ENCODE measurements around the gene IL1RL1.
"Not testable (repeated sequence)": the region's sequence is repeated elsewhere in the genome, so short reads cannot be mapped to it uniquely, and the experiment has no call there.

IL1RL1 gene

DNA sequence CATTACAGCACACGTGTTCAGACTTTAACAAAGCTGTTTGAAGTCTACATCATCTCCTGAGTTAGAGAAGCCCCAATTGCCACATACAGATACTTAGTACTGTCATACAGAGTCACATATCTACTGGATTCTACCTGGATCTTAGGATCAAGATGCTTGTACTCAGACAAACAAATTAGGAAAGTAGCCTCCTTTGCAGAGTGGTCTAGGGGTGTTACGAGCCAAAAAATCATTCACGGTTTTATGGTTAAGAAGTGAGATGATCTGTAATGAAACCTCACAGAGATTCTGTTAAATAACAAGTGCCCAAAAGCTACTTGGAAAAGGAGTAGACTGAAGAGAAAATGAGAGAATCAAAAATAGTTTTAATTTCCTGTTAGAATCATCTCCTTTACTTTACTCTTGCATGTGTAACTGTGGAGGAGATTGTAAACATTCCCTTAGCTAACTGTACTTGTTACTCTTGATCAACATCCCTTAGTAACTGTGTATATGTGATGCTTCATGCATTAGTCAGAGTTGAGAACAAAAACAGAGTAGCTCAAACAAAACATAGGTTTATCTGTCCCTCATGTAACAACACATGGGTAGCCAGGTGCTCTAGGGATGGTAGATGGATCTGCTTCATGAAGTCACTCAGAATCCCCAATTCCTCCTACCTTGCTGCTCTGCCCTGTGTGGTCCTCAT lies 16.4 kb upstream of the IL1RL1 start:
- DNase-seq (ENCODE audit: low spot score), result no peak

GRCh38 chr2:102295566-102295965 lies 15.8 kb upstream of the IL1RL1 start:
- no peak for DNase-seq (ENCODE audit: low spot score)

- DNase-seq (ENCODE audit: low spot score), result no peak
Observed at GRCh38 chr2:102296449-102296848, 14.9 kb upstream of the IL1RL1 start.

- no peak for DNase-seq (ENCODE audit: low spot score)
Observed at GRCh38 chr2:102297891-102298290, 13.5 kb upstream of the IL1RL1 start.

DNA sequence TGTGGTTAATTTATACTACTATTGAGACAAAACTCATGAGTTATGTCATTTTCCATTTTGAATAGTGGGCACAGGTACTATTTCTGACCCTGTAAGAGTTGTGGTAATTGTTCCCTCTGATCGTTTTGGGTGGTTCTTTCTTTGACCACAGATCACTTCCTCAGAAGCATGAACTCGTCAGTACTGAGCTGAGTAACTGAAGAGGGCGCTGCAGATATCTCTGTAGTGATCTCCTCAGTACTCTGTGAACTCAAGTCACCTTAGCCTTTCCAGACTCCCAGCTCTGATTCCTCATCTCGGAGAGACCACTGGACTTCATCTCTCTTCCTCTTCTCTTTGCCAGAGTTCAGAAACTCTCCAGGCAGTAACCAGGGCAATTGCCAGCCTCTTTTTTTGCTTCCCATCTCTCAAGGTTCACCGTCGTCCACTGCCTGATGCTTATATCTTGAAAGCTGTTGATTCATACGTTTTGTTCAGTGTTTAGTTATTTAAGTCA lies 9.4 kb upstream of the IL1RL1 start:
- DNase-seq (ENCODE audit: low spot score), result no peak

GRCh38 chr2:102302458-102302857 lies 8.9 kb upstream of the IL1RL1 start:
- DNase-seq (ENCODE audit: low spot score), result no peak

GRCh38 chr2:102303589-102303988 lies 7.8 kb upstream of the IL1RL1 start:
- DNase-seq (ENCODE audit: low spot score), result no peak

GRCh38 chr2:102304268-102304667 lies 7.1 kb upstream of the IL1RL1 start:
- no peak for DNase-seq (ENCODE audit: low spot score)

DNA sequence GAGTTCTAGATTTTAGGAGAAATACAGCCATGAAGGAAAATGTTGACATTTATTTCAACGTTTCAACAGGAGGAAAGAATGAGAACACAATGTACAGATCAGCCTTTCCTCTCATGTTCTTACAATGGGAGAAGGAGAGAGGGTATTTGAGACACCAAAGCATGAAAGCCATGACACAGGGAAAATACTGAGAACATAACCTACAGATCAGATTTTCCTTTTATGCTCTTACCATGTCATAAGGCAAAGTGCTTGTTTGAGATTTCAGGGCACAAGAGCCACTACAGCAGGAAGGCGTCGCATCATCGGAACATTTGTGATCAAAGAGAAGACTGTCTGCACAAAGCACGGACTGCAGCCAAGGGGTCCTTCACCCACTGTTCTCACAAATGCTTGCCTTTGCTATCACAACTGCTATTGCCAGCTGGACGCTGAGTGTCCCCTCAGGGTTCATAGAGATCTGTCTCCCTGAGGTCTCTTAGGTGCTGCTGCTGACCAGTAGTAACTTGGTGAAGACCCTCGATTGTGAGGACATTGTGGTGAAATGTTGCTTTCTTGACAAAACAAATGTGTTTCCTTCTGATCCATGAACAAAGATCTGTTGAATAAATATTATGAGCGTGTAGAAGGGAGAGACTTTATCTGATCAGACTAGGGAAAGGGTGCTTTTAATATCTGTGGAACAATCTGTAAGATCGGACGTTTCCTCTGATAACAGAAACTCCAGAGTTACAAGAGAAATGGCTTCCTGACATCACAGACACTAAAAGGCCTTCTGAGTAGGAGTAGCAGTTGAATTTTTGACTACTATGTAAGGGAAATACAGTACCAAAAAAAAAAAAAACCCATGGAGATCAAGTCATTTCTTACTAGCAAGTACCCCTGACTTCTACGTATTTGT lies 6.4 kb upstream of the IL1RL1 start:
- no peak for DNase-seq (ENCODE audit: low spot score)

DNA sequence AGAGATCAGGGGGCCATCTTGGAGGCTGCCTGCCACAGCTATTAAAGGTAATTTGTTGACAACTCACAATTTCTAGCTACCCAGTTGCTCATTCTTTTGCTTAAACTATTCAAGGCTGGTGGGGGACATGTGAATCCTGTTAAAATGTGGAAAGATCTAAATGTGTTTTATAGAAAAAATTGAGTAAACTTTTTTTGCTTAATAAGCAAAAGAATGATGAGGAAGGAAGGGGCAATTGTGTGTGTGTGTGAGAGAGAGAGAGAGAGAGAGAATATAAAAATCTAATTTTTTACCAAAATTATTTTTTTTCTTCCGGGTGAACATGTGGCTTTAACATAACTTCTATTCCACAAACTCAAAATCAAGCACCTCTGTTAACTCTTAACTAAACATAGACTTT lies 5.2 kb upstream of the IL1RL1 start:
- DNase-seq (ENCODE audit: low spot score), result no peak

- DNase-seq (ENCODE audit: low spot score), result no peak
Observed at GRCh38 chr2:102313025-102313424, 1.7 kb downstream of the IL1RL1 start.

GRCh38 chr2:102313471-102313870 lies 2.1 kb downstream of the IL1RL1 start:
- DNase-seq (ENCODE audit: low spot score), result no peak

- DNase-seq (ENCODE audit: low spot score), result no peak
Observed at GRCh38 chr2:102313950-102314349, 2.6 kb downstream of the IL1RL1 start.

DNA sequence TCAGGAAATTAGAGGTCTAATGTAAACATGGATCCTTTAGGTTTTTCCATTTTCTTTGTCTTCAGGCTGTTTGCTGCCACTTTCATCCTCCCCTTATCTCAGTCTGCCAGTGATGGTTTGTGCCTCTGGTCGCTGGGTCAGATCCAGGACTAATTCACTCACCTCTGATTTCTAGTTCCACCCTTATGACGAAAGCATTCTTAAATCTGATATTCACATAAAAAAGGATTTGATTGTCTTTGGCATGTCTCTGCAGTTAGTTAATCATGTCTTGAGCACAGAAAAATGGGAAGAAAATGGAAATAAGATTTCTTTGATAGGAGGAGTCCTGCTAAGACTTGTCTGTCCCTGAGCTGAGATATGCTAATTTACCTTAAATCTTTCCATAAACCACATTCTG lies 4.6 kb downstream of the IL1RL1 start:
- no peak for DNase-seq (ENCODE audit: low spot score)

DNA sequence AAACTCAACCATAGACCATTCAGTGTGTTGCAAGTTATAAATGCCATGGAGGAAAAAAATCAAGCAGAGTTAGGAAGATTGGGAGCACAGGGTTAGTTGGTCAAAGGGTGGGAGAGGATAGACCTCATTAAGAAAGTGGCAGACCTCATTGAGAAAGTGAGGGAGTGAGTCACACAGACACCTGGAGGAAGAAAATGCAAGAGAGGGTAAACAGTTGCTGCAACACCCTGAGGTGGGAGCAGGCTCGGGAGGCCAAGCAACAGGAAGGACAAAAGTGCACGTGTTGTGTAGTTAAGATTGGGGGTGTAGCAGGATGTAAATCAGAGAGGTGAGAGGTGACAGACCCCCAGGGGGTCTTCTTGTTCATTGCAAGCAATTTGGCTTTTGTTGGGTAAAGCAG lies 6.4 kb downstream of the IL1RL1 start:
- no peak for DNase-seq (ENCODE audit: low spot score)

DNA sequence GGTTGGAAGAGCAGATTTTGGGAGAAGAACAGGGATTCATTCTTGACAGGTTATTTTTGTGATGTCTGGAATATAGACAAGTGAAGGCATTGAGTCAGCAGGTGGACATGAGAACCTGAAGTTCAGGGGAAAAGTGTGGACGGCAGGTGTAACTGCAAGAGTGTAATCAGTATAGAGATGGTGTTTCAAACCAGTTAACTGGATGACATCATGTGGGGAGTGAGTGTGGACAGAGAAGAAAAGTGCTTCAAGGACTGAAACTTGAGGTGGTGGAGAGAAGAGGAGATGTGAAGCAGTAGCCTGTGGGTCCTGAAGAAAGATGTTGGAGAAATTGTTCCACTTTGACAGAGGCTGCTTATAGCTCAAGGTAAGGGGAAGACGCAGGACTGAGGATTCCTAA lies 7.1 kb downstream of the IL1RL1 start:
- DNase-seq (ENCODE audit: low spot score), result no peak

- no peak for DNase-seq (ENCODE audit: low spot score)
Observed at GRCh38 chr2:102321941-102322719, 10.8 kb downstream of the IL1RL1 start.

GRCh38 chr2:102324914-102325313 lies 13.6 kb downstream of the IL1RL1 start:
- not testable (repeated sequence) for DNase-seq (ENCODE audit: low spot score)

DNA sequence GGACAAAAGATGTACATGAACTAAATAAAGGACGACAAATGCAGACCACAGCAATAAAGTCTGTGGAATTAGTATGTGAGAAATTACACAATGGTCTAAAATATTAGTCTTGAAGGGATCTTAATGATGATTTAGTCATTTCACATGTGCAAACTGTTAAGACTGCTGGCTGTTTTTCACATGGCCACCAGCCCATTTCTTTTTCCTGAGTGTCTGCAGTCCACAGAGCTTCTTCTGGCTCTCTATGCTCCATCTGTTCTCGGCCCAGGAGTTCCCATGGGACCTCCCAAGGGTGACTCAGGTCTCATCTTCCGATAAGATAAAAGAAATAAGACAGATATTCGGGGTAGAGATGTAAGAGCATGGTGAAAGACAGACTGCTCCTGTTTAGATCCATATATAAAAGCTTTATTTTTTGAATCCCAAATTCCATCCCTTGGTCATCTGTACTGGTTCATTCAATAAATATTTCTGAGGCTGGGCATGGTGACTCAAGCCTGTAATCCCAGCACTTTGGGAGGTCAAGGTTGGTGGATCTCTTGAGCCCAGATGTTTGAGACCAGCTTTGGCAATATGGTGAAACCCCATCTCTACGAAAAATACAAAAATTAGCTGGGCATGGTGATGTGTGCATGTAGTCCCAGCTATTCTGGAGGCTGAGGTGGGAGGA lies 20.1 kb downstream of the IL1RL1 start:
- no peak for DNase-seq (ENCODE audit: low spot score)

- DNase-seq (ENCODE audit: low spot score), result no peak
Observed at GRCh38 chr2:102334486-102334885, 23.1 kb downstream of the IL1RL1 start.

GRCh38 chr2:102335871-102336366 lies 24.6 kb downstream of the IL1RL1 start:
- DNase-seq (ENCODE audit: low spot score), result no peak

DNA sequence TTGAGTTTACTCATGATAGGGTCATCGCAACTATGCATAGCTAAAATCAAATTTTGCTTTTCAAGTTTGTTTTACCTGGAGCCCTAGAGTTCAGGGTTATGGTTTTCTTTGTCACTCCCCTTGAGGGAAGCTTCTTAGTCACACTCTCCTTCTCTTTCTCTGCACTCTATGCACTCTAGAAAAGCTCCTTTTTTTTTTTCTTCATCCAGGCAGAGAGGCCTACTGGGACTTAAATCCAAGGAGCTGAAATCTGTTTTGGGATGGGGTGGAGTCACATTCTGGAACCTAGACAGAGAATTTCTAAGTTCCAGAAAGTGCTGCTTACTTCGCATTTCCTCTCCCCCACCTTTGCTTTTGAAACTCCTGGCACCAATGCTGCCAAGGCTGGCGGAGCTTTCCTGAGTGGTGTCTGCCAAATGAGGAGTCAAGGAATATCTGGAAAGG lies 25.2 kb downstream of the IL1RL1 start:
- DNase-seq (ENCODE audit: low spot score), result no peak

All from hematopoietic multipotent progenitor cell treated with erythropoietin and hydrocortisone succinate and interleukin-3 and kit ligand, for 17 days (in vitro differentiated cells).